Stimulated activated CD4-positive, alpha-beta T cell treated with anti-CD3 and anti-CD28 coated beads, Interleukin-4, amount 100 ng/mL, for 4 hours (primary cell): ENCODE data around the gene CTSO.
A peak's percentile ranks its signal among the peaks of the same experiment; 100 is the strongest.

Source experiments
- DNase-seq, 2 experiments: peaks; one replicate each; pipeline ENCODE4 v3.0.0-alpha.2; 2020

Gene CTSO

GRCh38 chr4:155953151-155954117, at the start of gene CTSO:
Gene CTSO, minus strand, starts transcription at chr4:155953866. Its CDS starts 19 bp downstream, at chr4:155953847.
- peak; percentile 63 to 69 for DNase-seq

DNA sequence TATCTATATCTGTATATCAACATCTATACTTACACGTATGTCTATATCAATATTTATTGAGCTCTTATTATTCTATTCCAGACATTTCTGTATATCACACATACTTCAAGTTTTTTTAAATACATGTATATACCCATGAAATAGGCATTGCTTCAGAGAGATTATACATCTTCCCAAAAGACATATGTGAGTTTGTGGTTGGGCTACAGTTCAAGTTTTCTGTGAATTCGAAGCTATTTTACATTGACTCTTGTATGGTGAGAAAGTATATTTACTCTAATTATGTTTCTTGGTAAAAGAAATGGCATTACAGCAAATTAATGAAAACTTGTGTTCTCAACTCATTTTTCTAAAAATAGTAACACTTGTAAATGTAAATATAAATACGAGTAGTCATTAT, 46.8 kb upstream of the CTSO start:
- no peak for DNase-seq

GRCh38 chr4:155999725-156000124, 46.1 kb upstream of the CTSO start:
- no peak for DNase-seq

- no peak for DNase-seq
These were observed 41.4 kb upstream of the CTSO start for GRCh38 chr4:155995069-155995468.

DNA sequence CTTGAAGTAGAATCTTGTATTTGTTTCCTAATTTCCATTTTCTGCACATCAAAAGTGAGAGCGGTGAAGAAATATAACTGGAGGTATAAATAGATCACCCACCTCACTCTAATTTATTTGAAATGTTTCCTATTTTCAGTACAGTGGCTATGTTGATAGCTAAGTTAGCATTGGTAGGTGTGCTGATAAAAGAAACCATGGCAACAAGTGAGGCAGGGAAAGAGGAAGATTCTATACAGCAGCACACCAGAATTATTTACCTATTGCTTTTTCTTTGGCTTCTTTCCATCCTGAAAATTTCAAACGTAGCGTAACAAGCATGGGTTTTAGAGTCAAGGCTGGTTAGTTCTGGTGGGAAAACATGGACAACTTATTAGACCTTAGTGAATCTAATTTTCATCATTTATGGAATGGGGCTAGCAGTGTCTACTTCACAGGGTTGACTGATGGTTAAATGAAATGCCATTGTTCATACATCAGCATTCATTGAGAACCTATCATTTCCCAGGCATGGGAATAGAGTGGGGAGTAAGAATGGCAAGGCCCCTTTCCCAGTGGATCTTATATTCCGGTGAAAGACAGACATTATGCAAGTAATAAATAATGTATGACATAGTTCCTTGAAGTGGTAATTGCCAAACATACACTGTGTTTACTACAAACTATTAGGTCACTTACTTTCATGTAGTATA, 30.6 kb upstream of the CTSO start:
- DNase-seq: no peak

DNA sequence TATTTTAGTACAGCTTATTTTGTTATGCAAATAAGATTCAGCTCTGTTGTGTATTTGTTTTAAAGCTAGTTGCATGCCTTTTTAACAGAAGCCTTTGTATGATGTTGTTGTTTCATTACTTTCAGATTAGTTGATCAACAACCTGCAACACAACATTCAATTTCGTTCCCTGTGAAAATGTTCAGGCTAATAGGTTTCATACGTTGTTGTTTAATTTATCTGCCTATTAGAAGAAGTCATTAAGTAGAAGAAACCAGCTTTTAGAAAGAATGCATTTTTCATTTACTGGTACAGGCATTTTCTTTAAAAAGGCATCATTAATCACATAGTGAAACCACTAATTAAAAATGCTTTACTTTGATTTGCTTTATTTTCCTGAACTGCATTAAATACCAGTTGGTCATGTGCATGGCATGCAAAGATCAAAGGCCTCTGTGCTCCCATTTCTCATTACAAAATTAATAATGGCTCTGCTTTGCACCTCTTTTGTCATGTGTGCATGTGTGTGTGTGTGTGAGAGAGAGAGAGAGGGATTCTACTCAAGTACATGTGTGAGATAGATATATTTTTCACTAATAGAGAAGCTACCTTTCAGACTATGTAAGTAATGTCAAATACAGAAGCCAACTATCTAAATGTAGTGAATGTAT, 29.2 kb upstream of the CTSO start:
- DNase-seq: no peak

GRCh38 chr4:155978810-155979209, 25.1 kb upstream of the CTSO start:
- DNase-seq: no peak

DNA sequence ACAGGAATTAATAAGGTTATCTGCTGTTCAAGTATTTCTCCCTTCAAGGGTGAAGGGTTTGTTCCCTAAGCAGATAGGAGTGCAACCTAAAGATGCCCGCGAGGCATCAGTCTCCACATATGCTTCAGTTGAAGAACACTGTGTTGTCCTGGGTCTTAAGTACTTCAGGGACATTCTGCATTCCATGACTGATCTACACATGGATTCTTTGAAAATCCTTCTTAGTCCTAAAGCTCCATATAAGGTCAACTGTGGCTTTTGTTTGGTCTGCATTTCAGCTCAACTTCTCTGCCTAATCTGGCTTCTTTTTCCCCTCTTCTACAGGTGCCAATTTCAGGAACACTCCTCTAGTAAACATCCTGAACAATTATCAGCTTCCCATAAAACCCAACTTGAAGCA, 21.8 kb upstream of the CTSO start:
- DNase-seq: no peak

GRCh38 chr4:155974996-155975395, 21.3 kb upstream of the CTSO start:
- DNase-seq: no peak

DNA sequence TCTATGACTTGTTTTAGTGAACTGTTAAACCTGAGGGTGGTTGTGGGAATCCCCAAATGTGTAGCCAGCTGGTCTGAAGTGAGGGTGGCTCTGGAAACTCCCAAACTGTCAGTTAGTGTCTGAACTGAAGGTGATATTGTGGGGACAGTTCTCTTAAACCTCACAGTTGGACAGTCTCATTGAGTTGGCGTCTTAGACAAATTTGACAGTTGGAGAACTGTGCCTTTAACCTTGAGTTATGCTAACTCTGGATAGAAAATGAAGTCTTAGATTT, 20.7 kb upstream of the CTSO start:
- DNase-seq: no peak

DNA sequence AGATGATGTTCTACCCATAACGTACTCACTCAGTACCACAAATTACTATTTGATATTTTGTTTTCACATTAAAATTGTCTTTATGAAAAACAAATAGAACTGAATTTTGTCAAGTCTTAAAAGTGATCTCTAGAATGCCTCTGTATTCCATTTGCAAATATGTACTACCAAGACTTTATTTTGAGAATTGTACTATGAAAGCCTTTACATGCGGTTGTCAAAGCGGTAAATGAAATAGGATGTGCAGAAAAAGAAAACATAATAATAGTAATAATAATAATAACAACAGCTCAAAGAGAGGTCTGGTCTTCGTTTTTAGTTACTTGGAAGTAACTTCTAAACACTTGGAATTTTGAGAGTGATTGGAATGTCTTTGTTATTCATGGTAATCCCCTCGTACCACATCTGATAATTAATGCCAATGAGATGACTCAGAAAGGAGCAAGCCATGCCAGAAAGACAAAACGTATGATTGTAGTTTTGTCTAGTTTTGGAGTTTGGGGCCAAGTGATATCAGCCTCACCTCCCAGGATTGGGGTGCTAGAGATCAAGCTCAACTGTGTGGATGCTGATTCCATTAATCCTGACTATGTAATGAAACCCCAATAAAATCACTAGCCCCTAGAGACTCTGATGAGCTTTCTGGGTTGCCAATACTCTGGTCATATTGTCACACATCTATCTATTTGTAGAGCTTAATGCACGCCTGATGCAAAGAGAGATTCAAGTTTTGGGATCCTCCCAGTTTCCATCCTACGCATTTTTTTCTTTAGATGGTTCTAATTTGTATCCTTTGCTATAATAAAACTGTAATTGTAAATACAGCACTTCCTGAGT, 20.2 kb upstream of the CTSO start:
- no peak for DNase-seq

DNA sequence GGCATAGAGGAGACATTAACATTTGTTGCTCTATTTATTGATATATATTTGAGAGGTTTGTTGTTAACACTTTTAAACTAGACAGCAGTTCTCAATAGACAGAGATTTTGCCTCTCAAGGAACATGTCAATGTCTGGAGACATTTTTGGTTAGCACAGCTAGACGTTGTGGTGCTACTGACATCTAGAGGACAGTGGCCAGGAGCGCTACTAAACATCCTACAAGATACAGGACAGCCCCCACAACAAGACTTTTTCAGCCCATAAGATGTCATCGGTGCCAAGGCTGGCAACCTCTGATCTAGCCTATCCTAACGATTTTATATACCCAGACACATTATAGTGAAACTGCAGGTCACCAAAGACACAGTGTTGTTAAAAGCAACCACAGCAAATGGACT, 18.4 kb upstream of the CTSO start:
- DNase-seq: no peak

DNA sequence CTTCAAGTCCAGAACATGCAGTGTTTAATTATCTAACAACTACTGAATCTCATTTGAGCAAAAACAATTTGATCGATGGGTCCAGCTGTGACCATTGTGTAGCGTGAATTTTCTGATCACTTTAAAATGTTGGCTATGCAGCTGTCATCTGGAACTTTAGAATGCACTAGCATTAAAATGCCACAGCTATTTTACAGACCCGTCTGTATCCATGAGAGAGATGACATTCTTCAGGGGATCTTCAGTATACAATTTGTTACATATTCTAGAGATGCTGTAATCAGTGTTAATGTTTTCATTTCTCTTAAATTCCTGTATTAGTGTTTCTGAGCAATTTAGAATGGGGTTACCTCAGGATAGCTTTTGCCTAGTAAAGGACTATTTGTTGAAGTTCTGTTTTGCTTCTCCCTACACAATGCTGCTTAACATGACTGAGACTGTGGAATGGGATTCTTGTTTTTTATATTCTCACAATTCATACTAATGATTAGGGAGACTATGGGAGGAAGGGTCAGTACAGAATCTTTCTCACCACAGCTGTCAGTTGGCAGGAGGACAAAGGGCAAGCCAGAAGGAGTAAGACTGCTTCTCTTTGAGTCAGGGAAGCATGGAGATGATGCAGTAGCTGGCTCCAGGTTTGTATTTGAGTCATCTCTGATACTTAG, 13.2 kb upstream of the CTSO start:
- DNase-seq: no peak

DNA sequence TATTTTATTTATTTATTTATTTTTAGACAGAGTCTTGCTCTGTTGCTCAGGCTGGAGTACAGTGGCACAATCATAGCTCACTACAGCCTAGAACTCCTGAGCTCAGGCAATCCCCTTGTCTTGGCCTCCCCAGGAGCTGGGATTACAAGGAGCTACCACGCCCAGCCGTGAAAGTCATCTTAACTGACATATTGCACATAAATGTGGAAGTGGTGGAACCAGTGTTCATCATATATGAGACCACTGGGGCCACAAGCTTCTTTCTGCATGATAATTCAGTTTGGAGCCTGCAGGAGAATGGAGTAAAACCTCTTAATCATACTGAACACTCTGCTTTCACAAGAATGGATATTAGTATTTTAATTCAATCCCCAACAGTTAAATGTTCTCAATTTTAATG, 12.5 kb upstream of the CTSO start:
- no peak for DNase-seq

- DNase-seq: no peak
These were observed 10.6 kb upstream of the CTSO start for GRCh38 chr4:155964016-155964891.

- no peak for DNase-seq
These were observed 9.1 kb upstream of the CTSO start for GRCh38 chr4:155962767-155963166.

- no peak for DNase-seq
These were observed 7.9 kb upstream of the CTSO start for GRCh38 chr4:155961575-155961974.

GRCh38 chr4:155960522-155960921, 6.9 kb upstream of the CTSO start:
- DNase-seq: no peak

DNA sequence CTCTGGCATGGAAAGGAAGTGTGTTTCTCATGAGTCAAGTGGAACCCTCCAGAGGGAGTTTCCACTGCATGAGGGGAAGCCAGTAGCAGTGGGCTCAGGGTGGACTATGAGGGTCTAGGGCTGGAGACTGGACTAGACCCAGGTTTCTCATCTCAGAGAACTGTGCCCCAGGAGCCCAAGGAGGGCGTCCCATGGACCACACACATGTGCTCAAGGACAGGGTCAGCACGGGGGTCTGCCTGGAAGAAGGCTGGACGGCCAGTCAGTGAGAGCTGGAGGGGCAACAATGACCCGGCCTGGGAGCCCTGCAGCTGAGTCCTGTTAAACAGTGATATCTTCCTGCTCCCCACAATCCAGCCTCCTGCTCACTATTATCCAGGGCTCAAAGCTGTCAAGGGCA, 5.8 kb upstream of the CTSO start:
- no peak for DNase-seq

DNA sequence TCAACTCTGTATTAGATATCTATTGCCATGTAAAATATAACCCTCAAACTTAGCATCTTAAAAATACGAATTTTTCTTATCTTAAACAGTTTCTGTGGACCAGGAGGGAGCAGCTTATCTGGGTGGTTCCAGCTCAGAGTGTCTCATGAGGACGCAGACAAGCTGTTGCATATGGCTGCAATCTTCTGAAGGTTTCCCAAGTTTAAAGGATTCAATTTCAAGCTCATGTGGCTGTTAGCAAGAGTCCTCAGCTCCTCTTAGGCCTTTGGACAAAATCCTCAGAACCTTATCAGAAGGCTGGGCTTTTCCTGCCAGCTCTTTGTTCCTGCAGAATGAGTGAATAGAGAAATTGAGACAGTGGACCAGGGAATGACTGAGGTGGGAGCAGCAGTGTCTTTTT, 2.8 kb upstream of the CTSO start:
- no peak for DNase-seq

DNA sequence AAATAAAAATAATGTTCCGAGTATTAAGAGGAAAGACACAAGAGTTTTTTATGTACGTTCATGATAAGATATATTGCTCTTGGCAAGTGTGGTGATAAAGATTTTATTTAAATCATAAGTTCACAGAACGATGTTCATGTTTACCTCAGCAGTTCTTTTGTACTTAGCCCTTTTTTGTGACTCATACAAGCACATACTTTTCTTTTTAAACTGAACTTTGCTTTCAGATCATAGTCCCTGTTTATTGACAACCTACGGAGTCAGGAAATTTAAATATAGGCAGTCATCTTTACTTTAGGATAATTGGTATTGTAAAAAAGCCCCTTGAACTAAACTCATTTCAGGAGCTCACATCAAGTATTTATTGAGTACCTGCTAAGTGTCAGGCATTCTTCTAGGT, 1.3 kb upstream of the CTSO start:
- no peak for DNase-seq
